GM19351 (cell line): ENCODE measurements around the gene TRAPPC11.

Source experiments
- ATAC-seq: cut with Tn5 transposase; IDR thresholded peaks from one replicate; pipeline ENCODE4 v1.9.1; 2021; ENCODE audit warnings: mild to moderate bottlenecking, moderate library complexity; ENCODE audit not compliant: unreplicated experiment

The TRAPPC11 gene

DNA sequence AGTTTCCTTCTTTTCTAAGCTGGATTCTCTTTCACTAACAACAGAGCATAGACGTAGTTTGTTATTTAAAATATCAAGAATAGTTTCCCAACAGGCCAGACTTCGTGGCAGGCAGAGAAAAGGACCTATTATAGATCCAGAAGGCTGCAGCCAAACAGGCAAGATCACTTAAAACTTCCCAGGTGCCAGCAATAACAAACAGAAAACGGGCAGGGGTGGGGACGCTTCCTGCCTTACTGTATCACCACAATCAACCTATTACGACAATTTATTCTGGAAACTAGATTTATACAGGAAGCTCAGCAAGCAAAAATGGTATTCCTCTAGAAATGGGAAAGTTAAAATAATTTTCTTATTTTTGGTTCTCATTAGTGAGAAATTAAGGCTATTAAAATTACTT lies 22.2 kb upstream of the TRAPPC11 start:
- ATAC-seq, result no peak

DNA sequence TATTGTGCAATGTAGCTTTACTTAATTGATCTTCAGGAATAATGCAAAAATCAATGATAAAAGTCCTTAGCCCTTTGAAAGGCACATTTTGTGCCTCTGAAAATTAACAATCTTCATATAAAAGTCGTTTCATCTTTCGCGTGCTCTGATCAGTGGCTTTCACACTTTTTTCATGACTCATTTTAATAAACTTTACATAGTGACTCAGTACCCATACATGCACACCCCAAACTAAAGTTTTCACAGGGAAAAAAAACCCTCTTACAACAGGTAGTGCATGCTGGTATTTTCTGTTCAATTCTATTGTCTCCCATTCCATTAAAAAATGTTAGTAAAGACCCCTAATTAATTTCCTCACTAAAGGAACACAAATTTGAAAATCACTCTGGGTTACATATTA lies 21.6 kb upstream of the TRAPPC11 start:
- ATAC-seq, result no peak

DNA sequence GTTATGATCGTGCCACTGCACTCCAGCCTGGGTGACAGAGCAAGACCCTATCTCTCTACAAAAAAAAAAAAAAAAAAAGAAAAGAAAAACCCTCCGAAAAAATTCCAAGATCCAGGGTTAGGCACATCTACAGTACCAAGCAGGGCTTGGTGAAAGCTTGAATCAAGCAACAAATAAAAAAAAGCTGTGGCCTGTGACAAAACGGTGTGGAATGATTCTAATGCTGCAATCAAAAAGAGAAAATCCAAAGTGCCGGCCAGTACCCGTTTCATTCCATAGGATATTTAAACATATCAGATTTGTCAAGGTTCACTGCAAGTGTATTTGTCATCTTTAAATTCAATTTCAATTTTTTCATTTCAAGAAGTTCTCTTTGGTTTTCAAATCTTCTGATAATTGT lies 20.7 kb upstream of the TRAPPC11 start:
- ATAC-seq, result no peak

DNA sequence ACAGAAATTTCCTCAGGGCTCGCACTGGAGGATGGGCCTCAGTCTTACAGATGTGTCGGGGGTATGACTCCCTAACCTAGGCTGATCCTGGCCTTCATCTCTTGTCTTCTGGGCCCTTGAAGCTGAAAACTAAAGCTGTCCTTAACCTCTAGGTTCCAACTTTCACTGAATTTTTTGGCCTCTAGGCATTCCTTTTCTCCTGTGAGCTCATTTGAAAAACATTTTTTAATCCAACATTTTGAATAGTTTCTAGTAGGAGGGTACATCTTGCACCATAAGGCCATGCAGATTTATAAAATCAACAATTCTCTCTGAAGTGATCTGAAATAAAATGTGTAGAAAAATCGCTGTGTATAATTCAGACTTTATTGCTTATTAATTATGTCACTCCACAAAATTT lies 19.8 kb upstream of the TRAPPC11 start:
- no peak for ATAC-seq

DNA sequence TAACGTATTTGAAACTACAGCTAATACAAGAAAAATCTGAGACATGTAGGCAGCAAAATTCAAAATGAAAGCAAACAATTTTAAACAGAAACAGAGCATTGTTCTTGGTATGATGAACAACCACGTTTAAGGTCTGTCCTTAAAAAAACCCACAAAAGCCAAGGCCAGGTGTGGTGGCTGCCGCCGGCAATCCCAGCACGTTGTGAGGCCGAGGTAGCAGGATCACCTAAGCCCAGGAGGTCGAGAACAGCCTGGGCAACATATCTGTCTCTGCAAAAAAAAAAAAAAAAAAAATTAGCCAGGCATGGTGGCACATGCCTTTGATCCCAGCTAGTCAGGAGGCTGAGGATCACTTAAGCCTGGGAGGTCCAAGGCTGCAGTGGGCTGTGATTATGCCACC lies 13.8 kb upstream of the TRAPPC11 start:
- ATAC-seq, result no peak

DNA sequence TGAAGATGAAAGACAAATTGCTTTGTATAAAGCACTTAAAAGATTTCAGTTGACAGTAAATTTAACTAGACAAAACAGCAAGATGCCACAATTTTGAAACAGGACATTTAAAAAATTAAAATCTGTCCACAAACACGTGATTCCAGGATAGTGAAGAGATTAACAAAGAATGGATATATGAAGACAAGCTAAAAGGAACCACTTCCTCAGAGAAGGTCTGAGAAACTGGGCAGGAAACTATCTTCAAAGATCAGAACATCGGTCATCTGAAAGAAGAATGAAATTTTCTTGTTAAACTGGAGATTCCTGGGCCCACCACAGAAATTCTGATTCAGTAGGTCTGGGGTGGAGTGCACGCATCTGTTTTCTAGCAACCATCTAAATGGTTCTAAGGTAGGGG lies 1.5 kb upstream of the TRAPPC11 start:
- no peak for ATAC-seq

DNA sequence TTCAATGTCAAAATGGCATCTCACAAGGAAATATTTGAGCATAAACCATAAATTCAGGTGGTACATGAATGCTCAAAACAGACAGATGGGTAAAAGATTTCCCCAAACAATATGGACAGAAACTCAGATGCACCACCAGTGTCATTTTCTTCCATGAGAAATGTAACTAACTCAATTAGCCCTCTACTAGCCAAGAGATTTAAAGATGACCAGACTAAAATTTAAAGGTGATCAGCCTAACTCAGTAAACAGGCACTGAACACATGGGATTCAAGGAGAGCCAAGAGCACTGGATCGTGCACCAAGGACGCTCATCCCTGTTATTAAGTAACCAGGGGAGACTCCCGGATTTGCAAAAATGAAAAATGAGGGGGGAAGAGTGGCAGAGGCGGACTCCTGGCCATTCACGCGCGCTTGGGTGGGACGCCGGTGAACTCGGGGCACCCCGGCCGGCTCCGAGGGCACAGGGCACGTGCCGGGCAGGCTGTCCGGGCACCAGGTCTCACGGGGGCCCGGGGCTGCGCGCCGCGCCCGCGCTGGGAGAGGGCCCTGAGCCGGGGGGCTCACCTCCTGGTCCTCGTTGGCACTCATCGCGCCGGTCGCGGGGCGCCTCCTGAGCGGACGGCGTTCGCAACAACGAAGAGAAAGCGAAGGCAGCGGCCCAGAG lies 598 bp upstream of the TRAPPC11 start:
- ATAC-seq, result no peak

DNA sequence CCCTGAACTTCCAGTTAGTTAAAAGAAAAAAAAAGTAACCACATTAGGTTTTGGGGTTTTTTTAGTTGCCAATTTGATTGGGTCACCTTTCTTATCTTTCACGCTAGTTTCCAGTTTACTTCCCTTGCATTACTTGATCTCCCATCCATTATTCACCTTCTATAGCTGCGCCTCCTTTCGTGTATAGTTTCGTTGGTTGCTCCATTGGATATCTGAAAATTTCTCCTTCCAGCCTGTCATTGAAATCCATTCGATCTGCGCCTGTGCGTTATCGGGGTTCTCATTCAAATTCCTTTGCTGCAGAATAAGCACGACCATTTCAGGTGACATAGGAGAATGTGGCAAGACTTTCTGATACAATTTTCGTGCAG lies 764 bp downstream of the TRAPPC11 start:
- ATAC-seq, result no peak

DNA sequence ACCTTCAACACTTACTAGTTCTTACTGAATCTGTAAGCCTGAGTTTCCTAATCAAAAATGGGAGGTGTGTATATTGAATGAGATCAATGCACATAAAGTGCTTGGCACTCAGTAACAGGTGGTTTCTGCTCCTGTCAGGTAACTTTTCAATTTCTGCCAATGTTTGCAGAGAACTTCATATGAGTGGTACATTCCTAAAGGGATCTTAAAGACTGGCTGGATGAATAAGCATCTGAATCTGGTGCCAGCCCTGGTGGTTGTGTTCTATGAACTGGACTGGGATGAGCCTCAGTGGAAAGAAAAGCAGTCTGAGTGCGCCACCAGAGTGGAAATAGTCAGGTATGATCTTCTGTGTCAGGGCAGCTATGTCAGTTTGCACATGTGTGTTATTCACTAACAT lies 7.0 kb downstream of the TRAPPC11 start:
- no peak for ATAC-seq

DNA sequence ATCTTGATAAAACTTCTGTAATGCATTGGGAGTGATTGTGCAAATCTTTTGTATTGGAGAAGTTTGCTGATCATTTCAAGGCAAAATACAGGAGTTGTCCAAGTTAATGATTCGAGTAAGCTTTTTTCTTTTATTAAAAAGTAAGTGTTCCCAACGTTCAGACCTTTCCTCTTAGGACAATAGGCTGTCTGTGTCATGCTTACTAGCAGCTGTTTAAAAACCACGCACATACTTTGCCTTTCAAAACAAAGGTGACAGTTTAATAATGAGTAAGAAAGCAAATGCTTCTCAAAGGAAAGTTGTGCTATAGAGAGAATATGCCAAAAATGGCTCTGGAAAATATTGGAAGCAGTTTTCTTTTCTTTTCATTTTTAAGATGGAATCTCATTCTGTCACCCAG lies 11.2 kb downstream of the TRAPPC11 start:
- no peak for ATAC-seq

DNA sequence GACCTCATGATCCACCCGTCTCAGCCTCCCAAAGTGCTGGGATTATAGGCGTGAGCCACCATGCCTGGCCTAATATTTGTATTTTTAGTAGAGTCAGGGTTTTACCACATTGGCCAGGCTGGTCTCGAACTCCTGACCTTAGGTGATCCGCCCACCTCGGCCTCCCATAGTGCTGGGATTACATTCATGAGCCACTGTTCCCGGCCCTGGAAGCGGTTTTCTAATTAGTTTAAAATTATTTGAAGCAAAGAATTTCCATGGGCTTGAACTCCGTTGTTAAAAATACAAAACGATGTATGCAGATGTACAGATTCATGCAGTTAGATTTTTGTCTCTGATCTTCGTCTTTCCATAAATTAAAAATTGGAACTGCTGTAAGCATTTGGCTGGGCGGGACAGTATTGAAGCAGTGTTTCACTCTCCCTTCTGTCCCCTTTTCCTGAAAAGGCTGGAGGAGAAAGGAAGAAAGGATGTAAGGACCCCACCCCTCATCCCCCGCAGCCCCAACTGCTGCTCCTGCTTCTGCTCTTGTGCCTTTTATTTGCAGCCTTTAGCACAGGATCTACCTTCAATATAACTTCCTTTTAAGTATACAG lies 12.0 kb downstream of the TRAPPC11 start:
- ATAC-seq, result no peak

DNA sequence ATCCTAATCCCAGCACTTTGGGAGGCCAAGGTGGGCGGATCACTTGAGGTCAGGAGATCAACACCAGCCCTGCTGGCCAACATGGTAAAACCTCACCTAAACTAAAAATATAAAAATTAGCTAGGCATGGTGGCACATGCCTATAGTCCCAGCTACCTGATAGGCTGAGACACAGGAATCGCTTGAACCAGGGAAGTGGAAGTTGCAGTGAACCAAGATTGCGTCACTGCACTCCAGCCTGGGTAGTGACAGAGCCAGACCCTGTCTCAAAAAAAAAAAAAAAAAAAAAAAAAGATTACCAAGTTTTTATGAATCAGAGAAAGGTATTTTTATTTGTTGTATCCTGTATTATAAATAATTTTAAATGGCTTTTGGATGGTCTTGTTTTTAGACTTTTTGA lies 15.1 kb downstream of the TRAPPC11 start:
- no peak for ATAC-seq

DNA sequence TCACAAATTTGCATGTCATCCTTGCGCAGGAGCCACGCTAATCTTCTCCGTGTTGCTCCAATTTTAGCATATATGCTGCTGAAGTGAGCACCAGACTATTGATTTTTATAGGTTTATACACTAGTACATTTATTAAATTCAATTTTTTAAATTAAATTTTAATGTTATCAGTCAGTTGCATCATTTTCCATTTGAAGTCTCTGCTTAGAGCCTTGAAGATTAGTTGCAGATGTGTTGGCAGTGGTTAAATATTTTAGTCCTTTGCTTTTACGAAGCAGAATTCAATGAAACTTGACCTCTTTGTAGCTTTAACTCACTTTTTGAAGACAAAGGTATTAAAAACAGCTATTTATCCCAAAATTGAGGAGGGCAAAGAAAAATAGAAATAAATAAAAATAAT lies 16.5 kb downstream of the TRAPPC11 start:
- no peak for ATAC-seq

DNA sequence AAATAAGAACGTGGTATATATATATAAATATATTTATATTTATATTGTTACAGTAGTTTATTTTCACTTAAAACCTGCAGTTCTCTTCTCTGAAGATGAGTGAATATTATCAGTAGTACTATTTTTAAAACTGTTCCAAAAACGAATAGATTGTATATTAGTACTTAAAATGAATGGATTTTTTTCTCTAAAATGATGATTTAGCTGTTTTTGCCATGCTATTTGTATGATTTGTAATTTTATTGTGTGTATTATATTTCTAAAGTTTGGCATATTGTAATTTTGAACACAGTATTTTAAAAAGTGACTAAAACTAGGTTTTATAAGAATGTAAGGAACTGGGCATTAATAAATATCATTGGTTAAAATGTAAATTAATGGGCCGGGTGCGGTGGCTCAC lies 22.0 kb downstream of the TRAPPC11 start:
- ATAC-seq, result no peak

DNA sequence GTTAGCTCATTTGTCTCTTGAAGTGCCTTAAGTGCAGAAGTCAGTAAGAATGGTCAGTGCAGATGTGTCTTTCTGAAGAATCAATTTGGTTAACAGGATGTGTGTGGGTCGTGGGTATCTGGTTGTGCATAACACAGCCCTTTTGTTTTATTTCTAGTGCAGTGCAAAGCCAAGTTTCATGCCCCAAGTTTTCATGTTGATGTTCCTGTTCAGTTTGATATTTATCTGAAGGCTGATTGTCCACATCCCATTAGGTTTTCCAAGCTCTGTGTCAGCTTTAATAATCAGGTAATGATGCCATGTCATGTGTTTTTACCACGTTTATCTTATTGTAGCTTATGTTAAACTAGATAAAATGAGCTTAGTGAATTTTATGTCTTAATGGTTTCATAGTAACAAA lies 27.4 kb downstream of the TRAPPC11 start:
- ATAC-seq, result no peak

DNA sequence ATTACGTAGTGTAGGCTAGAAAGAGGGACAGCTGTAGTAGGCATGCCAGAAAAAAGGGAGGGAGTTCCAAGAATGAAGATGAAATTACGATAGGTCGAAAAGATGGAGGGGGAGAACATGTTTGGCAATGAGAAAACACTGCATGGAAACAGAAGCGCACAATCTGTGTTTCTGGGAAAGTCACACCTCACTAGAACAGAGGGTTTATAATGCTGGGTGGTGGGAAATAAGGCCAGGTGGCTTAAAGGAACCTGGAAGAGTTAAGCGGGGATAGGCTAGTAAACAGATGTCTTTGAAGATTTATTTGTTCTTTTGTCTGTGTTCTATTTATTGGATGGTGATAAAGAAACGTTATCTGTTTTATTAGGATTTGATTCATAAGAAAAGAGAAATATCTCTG lies 29.1 kb downstream of the TRAPPC11 start:
- no peak for ATAC-seq

DNA sequence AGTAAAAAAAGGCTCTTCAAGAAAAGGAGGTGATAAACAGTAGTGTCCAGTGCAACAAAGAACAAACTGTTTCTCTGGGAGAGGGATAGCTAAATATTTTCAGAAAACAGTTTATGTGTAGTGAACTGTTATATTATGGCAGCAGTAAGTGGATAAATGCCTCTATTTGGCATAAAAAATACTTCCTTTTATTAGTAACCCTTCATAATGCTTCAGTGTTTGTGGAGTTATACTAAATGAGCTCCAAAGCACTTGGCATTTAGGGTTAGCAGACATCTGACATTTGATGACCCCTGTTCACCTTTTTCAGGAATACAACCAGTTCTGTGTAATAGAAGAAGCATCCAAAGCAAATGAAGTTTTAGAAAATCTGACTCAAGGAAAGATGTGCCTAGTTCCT lies 31.9 kb downstream of the TRAPPC11 start:
- ATAC-seq, result no peak

DNA sequence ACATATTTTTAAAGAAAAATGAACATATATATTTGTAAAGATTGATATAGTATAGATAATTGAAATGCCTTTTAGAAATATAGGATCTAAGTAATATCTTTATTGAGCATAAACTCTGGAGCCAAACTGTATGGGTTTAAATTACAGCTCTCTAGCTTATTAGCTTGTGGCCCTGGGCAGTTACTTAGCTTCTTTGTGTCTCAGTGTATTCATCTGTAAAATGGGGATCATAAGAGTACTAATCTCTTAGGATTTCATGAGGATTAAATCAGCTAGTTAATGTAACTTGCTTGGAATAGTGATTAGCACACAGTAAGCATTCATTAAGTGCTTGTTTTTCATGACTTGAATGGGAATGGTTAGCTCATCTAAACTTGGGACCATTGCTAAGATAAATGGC lies 32.8 kb downstream of the TRAPPC11 start:
- ATAC-seq, result no peak

DNA sequence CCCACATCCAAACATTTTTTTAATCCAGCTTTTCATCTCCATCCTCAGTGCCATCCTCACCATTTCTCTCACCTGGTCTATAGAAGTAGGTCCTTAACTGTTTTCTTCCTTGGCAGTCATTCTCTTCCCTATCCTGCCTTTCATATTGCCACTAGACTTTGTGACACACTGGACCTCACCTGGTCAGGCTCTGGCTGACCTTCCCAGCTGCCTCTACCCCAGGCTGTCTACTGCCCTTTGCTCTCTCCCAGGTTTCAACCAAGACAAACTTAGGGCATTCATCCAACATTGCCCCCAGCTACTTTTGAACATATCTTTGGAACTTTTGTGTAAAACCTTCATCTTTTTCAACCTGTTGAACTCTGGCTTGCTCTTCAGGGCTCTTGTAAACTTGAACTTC lies 39.8 kb downstream of the TRAPPC11 start:
- ATAC-seq, result no peak

DNA sequence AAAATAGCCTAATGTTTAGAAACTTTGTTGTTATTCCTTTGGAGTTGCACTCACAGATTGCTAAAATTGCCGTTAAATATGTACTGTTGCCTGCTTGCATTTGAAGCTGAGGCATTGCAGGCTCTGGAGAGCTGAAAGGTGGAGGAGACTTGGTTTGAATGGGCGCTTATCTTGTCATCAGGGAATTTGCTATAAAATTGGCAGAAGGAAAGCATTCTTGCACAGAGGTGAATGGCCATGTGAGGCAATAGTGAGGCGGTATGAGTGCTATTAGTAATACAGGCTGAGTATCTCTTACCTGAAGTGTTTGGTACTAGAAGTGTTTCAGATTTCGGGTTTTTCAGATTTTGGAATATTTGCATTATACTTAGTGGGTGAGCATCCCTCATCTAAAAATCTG lies 41.3 kb downstream of the TRAPPC11 start:
- ATAC-seq, result no peak

DNA sequence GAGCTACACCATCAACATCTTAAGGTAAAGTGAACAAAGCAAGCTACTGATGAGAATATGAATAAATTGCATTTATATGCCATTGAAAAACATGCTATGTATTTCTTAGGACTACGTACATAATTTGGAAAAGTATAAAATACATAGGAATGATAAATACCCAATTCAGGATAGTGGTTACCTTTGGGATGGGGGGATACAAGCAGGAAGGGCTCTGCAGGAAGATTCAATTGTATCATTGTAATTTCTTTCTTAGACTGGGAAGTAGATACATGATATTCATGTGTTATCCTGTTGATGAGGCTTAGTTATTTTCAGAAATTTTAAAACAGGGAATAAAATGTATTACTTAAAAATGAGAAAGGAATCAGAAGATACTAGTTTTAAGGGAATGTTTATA lies 43.4 kb downstream of the TRAPPC11 start:
- no peak for ATAC-seq

DNA sequence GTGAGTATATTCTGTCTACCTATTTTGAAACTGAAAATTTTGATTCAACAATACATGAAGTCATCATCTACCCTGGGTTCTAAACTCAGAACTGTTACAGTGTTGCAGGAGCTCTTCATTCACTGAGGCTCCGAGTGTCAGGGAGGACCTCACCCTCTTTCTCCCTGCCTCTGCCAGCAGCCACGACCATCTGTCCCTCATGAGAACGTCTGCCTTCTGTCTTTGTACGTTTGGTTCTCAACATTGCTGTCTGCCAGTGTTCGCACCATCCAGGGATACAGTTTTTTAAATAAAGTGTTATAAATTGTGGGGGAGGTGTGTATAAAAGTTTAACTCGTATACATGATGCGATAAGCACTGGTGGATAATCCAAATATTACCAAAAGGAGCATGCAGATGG lies 55.5 kb downstream of the TRAPPC11 start:
- no peak for ATAC-seq

DNA sequence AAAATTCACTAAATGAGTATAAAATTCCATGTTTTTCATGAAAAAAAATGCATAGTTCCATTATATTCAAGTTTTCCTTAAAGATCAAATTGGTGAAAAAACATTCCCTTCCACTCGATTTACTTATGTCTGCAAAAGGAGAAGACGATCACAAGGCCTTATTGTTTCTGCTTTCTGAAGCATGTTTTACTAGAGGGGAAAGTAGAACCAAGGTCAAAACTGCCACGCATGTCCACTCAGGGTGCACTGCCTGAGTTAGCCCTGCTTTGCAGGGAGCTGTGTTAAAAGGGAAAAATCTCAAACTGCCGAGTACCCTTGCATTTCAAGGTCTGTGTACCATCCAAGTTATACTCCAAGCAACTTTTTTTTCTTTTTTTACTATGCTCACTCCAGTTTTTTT lies 57.2 kb downstream of the TRAPPC11 start:
- no peak for ATAC-seq
